PC-9 (cell line): Measurements from ENCODE around the gene ZDHHC11.

Source experiments
- CTCF ChIP-seq: fragments of 200-600 bp; sonication (generic); conservative IDR thresholded peaks from 2 replicates; pipeline ENCODE4 v1.6.1; 2017; ENCODE audit warnings: mixed run types, antibody characterized with exemption, mild to moderate bottlenecking, moderate library complexity
- EZH2 ChIP-seq: fragments of 200-600 bp; sonication (generic); IDR thresholded peaks from 2 replicates; pipeline ENCODE4 v1.8.0; 2017; ENCODE audit warnings: antibody characterized with exemption, low read depth

- no peak for TF ChIP-seq EZH2
- no peak for TF ChIP-seq CTCF
Observed at GRCh38 chr5:763998-764781, 86.6 kb downstream of the ZDHHC11 start.
